IPS-18c (cell line): ENCODE results near the gene RASAL3.
"Not testable (repeated sequence)": the region's sequence is repeated elsewhere in the genome, so short reads cannot be mapped to it uniquely, and the experiment has no call there.

Experiments
- H3K4me3 ChIP-seq: 2 replicates; pipeline ENCODE4 v1.7.0; 2013; ENCODE audit warnings: low read depth, mild to moderate bottlenecking, low read length, moderate library complexity; ENCODE audit not compliant: insufficient read depth
- H3K9me3 ChIP-seq: one replicate; pipeline ENCODE4 v1.6.1; 2013; ENCODE audit warnings: mild to moderate bottlenecking, low read length, moderate library complexity; ENCODE audit not compliant: control insufficient read depth, insufficient read depth

The RASAL3 gene

DNA sequence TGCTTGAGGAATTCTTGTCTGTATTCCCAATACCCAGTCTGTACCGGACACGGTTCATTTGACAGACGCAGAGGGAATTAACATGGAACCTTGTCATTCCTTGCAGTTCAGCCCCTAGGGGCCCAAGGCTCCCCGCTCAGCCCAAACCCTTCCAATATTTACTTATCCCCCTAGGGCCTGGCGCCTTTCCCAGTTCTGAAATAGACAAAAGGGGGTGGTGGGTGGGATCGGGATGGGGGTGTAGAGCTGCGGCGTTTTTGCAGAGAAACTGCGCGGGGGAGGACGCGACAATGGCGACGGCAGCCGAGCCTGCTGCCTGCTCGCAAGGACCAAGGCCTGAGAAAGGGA lies 46.1 kb downstream of the RASAL3 start:
- H3K9me3 ChIP-seq: peaks cover 5% of the 10 kb centered on the region

DNA sequence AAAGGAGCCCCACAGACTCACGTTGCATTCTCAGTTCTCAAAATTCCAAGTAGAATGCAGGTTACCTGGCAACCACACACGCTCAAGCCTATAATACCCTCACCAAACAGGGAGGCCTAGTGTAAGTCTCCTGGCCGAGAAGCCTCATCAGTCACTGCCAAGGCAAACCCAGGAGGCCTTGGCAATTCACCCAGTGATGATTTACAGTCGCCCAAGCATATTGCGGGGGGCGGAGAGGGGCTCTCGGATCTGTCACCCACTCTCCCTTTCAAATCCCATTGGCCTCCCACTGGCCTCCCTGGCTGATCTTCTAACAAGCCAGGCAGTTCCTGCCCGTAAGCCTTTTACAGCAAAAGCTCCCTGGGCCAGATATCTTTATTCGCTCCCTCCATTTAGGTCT lies 46.6 kb downstream of the RASAL3 start:
- peak overlapping the region; percentile 99 for H3K4me3 ChIP-seq

More for the DNA sequence above, 46.1 kb downstream of the RASAL3 start:
- H3K4me3 ChIP-seq: peak overlapping the region; percentile 99

DNA sequence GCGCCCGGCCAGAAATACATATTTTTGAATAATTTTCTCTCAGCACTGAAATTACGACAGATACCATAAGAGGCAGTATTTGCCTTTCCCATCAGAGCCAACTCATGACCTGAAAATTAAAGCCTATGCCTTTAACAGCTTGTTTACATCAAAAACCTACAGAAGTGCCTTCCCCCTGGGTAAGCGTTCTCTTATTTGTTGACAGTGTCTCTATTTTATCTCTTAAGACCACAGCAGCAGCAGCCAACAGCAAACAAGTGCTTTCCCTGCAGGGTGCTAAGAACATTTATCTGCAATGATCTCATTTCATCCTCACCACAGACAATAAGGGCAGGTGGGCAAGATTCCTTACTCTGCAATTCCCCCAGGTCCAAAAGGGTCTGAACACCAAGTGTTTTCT lies 51.5 kb downstream of the RASAL3 start:
- no peaks in the 10 kb centered on the region for H3K9me3 ChIP-seq

More for the DNA sequence above, 46.6 kb downstream of the RASAL3 start:
- H3K9me3 ChIP-seq: peaks cover 2% of the 10 kb centered on the region

DNA sequence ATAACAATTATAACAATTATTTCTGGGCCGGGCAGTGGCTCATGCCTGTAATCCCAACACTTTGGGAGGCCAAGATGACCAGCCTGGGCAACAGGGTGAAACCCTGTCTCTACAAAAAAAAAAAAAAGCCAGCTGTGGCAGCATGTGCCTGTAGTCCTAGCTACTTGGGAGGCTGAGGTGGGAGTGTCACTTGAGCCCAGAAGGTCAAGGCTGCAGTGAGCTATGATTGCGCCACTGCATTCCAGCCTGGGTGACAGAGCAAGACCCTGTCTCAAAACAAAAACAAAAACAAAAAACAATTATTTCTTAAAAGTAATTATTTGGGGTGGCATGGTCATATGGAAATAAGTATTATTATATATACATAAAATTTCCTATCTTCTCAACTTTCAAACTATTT lies 53.0 kb downstream of the RASAL3 start:
- H3K4me3 ChIP-seq, H3K9me3 ChIP-seq: not testable (repeated sequence)

More for the DNA sequence above, 51.5 kb downstream of the RASAL3 start:
- H3K4me3 ChIP-seq: no peak overlapping the region

DNA sequence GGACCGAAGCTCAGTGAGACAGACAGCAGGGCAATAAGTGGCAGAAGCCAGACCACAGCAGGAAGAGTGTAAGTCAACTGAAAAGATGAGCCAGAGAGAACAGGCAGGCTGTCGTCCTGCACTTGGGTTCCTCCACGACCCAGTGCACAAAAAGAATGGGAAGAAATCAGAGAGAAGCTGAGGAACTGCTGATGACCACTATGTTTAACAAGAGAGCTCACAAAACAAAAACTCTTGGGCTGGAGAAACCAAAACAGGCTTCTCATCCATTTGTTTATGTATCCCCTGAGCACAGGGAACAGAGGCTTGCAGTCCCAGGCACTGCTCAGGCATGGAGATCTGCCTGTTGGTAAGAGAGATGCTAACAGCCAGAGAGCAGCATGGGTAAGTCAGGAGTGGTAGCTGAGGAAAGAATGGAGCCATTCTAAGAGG lies 59.5 kb downstream of the RASAL3 start:
- H3K4me3 ChIP-seq: no peak overlapping the region
- H3K9me3 ChIP-seq: no peaks in the 10 kb centered on the region

DNA sequence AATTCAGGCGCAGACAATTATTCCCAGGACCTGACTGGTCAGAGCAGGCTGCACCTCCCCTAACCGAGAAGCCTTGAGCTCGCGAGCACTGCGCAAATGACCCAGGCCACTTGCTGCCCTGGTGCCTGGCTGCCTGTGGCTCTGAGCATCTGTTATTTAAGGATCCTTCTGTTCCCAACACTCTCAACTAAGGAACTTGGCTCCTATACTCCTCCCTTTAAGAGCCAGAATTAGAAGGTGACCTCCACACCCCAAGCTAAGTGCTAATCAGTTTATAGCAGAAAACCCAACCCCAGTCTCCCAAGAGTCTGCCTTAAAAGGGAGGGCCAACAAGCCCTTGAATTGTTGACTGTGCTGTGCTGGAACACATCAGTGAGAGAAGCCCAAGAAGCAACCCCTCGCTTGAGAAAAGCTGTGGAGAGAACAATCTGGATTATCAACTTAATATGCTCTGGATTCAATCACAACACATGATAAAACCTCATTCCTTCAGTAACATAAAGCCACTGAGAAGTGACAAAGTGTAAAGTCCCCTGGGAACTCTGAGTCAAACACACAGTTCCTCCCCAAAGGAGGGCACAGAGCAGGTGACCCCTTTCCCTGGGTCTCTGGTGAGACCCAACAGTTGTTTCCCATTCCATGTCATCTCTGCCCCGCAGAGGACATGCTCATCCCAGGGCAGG lies 60.1 kb downstream of the RASAL3 start:
- Histone ChIP-seq H3K4me3 (no peak overlapping the region), H3K9me3 (no peaks in the 10 kb centered on the region)

DNA sequence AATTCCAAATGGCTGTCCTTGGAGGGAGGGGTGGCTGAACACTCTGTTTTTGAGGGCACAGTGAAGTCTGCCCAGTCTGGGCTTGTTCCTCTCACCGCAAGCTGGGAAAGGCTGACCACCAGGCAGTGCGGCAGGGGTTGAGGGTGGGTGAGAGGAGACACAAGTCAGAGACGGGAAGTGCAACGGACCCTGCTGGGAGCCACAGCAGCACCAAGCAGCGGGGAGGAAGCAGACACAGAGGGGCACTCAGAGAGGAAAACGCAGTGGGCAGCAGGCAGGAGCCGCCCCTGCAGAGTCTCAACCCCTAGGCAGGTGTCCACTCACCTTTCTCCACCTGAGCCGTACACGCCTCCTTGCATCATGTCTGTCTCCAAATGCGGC lies 61.2 kb downstream of the RASAL3 start:
- H3K4me3 ChIP-seq: no peak overlapping the region
- H3K9me3 ChIP-seq: no peaks in the 10 kb centered on the region

DNA sequence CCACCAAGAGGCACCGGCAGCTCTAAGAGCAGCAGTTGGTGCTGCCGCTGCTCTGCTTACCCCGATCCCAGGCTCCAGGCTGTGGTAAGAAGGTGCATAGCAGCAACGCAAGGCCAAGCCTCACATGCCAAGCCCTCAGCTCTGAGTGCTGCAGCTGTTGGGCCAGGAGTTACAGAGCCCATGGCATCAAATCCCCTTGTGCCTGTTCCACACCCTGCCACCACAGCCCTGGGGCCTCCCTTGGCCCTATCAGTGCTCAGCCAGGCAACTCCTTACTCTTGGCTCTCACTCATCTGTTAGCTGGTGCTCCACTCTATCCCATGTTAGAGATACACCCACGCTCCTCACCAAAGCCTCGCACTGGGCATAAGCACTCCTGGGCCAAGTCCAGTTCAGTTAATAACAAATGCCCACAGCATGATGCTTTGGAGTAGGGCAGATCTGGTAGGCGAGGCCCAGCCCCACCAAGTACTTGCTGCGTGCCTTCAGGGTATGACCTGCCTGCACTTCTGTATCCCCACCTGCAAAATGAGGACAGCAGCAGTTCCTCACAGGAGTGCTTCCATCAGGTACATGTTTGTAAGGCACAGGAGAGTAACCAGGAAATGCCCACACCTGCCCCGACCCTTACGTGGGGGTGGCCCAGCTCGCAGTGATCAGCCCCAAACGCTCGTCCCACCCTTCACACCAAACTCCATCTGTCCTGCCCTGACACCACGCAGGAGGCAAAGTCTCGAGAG lies 61.8 kb downstream of the RASAL3 start:
- Histone ChIP-seq H3K4me3 (no peak overlapping the region), H3K9me3 (no peaks in the 10 kb centered on the region)
